Sciatic nerve (tissue), 2 donors: ENCODE results near the gene LRR1. TPM values are rescaled to one million over a fixed set of nuclear protein-coding genes. Genes with fewer than 3 reads are reported as not detected.

Experiments
- ATAC-seq: fragments of 200-7000 bp; cut with Tn5 transposase; one replicate; pipeline ENCODE4 v1.9.1; 2020; ENCODE audit warnings: mild to moderate bottlenecking, moderate library complexity
- DNase-seq: peaks from one replicate; pipeline ENCODE4 v3.0.0-alpha.2; 2020; ENCODE audit warnings: low spot score
- intact Hi-C: fragments of 100-400 bp; cut with DNase I; formaldehyde crosslinking; loops from one replicate; pipeline ENCODE4 v1.14.2; 2022
- total RNA-seq: library from RNA; stranded (reverse); fragmentation: NEBNext Ultra II Directional; extraction: Animal tissue kit (Norgen Biotek cat#: 25700); gene quantifications from one replicate; pipeline ENCODE4 v1.2.1, GENCODE V29; 2021
- donor health status: DM: no; HTN: no; CAD: no.
- donor health status: DM: no; HTN: no; CAD: no.

LRR1 gene, protein sequence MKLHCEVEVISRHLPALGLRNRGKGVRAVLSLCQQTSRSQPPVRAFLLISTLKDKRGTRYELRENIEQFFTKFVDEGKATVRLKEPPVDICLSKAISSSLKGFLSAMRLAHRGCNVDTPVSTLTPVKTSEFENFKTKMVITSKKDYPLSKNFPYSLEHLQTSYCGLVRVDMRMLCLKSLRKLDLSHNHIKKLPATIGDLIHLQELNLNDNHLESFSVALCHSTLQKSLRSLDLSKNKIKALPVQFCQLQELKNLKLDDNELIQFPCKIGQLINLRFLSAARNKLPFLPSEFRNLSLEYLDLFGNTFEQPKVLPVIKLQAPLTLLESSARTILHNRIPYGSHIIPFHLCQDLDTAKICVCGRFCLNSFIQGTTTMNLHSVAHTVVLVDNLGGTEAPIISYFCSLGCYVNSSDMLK
- 8.3 TPM for total RNA-seq

DNA sequence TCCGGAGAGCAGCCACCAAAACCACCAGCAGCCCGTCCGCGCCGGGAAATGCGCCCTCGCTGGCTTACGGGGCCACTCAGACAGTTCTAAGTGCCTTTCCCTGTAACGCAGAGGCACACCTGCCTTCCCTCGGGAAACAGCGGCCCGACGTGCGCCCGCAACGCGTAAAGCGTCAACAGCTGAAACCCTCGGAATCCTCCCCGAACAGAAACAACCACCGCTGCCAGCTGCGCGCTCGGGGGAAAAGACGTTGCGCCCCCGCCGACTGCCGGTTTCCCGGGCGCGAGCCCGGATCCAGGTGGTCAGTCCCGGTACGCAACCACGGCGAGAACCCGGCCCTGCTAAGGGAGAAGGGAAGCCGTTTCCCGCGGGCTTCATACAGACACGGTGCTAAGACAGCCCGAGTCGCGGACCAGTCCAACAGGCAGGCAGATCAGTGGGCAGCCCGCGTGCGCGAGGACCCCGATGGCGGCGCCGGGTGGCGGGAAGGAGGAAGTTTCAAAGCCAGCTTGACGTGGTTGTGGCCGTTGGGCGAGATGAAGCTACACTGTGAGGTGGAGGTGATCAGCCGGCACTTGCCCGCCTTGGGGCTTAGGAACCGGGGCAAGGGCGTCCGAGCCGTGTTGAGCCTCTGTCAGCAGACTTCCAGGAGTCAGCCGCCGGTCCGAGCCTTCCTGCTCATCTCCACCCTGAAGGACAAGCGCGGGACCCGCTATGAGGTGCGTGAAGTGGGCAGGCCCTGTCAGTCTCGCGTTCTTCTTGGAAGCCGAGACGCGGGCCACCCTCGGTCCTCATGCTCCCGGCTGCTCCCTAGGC, at the start of gene LRR1:
Gene LRR1, plus strand, starts transcription at position 456 of the 816 bp plus-strand sequence. Its CDS starts 81 bp downstream, at position 537.
- DNase-seq (peak; percentile 91), ATAC-seq (peak; percentile 93)
- intact Hi-C loops = no loop called here

DNA sequence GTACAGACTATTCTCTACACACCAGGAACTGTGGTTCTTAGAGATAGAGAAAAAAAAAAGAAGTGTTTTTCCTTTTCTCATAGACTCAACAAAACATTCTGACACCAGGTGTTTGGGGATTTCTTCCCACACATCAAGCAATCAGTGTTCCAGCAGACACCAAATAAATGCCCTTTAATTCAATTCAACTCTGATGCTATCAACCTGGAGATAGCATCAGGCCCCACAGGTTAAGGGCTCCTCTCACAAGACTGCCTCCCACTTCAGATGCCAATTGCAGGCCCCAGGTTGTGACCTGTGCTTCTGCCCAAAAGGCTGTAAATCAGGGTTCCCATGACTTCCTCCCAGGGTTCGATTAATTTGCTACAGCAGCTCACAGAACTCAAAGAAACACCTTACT, 49.3 kb upstream of the LRR1 start:
- intact Hi-C loops = no loop called here
- ATAC-seq (no peak), DNase-seq (no peak)

DNA sequence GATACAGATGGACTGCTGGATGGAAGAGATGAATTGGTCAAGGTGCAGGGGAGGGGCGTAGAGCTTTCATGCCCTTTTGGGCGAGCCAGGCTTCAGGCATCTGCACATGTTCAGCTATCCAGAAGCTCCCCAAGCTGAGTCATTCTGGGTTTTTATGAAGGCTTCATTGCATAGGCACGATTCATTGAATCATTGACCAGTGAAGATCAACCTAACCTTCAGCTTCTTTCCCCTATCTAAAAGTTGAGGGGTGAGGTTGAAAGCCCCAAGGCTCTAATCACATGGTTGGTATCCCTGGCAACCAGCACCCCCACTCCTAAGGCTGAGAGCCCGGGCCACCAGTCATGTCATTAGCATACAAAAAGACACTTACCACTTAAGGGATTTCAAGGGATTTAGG, 48.9 kb upstream of the LRR1 start:
- DNase-seq (no peak), ATAC-seq (no peak)
- intact Hi-C loops = no loop called here

DNA sequence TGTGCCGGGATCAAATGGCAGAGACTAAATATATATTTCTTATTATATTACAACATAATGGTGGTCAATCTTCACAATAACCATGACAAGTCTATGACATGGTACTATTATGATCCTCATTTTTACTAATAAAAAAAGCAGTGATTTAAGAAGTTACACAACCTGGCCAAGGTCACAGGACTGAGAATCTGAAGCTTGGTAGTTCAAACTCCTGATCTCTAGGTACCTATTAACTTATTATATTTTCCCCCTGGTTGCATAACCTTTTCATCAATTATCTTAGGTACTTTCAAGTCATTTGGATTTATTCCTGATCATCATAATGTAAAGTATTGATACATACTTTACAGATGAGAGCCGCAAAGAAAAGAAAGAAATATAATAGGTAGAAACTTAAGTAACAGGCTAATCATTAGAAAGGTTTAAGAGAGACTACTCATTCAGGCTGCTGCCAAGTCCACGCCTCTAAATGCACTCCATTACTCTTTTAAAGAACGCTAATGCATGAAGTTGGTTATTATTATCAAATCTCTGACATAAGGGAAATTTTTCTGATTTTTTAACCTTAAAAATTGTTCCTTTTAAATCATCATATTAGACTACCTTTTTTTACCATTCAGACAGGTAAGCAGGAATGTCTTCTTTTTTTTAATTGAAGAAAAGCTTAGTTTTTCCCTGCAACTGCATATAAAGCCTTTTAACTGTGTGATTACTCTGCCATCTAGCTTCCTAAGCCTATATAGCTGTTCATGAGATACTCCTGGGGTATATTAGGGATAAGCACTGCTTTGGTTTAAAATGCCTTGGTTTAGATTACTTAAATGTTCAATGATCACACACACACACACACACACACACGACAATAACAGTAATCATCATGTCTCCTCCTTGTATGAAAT, 48.2 kb upstream of the LRR1 start:
- intact Hi-C loops = no loop called here
- ATAC-seq = no peak
- DNase-seq = no peak

DNA sequence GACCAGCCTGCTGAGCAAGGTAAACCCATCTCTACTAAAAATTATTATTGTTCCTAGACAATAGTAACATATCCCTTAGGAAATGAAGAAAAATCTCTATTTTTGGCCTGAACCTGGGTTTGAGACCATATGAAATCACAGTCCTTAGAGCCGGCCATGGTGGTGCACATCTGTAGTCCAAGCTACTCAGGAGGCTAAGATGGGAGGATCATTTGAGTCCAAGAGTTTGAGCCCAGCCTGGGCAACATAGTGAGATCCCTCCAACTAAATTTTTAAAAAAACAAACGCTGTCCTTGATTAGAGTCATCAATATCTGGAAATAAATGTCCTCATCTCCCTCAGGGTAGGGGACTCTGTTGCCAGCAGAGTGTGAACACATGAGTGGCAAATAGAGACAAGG, 47.2 kb upstream of the LRR1 start:
- intact Hi-C loops = no loop called here
- ATAC-seq = no peak
- DNase-seq = no peak

DNA sequence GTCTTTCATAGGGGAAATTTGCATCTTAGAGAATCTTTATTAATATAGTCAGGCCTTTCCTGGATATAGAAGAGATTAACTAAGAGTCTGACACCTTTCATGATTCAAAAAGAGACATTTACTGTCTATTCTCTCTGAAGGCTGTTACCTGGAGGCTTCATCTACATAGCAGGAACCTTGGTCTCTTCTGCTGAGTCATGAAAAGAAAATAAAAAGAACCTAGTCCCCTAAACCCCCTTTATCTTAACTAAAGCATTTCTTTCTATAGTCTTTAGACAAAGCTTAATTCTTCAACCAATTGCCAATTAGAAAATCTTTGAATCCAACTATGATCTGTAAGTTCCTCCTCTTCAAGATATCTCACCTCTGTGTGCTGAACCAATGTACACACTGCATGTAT, 45.6 kb upstream of the LRR1 start:
- intact Hi-C loops = no loop called here
- no peak for ATAC-seq
- DNase-seq = no peak

DNA sequence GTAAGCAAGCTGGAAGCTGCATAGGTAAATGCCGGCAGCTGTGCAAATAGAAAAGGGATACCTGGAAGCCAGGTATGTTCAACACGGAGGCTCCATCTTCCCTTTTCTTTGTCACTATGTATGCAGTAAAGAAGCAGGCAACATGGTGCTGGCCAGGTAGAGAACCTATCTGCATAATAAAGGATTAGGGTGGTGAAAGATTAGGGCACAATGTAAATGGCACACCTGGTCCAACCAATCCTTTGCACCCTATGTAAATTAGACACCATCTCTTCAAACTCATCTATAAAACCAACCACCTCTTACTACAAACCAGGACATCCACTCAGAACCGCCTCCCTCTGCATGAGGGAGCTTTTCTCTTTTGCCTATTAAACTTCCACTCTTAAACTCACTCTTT, 44.8 kb upstream of the LRR1 start:
- ATAC-seq = no peak
- intact Hi-C loops = no loop called here
- no peak for DNase-seq

DNA sequence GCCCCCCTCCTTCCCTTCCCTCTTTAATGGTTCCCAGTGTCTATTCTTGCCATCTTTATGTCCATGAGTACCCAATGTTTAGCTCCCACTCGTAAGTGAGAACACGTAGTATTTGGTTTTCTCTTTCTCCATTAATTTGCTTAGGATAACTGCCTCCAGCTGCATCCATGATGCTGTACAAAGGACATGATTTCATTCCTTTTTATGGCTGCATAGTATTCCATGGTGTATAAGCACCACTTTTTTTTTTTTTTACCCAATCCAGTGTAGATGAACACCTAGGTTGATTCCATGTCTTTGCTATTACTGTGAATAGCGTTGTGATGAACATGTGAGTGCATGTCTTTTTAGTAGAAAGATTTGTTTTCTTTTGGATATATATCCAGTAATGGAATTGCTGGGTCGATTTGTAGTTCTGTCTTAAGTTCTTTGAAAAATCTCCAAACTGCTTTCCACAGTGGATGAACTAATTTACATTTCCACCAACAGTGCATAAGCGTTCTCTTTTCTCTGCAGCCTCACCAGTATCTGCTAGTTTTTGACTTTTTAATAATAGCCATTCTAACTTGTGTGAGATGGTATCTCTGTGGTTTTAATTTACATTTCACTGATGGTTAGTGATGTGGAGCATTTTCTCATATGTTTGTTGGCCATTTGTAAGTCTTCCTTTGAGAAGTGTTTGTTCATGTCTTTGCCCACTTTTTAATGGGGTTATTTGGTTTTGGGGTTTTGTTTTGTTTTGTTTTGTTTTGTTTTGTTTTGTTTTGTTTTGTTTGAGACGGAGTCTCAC, 38.6 kb upstream of the LRR1 start:
- intact Hi-C loops = no loop called here
- ATAC-seq = no peak
- no peak for DNase-seq

DNA sequence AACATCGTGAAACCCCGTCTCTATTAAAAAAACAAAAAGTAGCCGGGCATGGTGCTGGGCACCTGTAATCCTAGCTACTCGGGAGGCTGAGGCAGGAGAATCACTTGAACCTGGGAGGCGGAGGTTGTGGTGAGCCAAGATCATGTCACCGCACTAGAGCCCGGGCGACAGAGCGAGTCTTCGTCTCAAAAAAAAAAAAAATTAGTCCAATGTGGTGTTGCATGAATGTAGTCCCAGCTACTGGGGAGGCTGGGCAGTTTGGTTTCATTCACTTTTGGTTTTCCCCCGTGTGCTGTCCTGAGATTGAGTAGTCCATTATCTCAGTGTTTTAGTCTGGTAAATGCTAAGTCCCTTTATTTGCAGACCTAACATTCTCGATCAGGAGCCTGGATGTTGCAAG, 32.0 kb upstream of the LRR1 start:
- DNase-seq (no peak), ATAC-seq (no peak)
- intact Hi-C loops = no loop called here

DNA sequence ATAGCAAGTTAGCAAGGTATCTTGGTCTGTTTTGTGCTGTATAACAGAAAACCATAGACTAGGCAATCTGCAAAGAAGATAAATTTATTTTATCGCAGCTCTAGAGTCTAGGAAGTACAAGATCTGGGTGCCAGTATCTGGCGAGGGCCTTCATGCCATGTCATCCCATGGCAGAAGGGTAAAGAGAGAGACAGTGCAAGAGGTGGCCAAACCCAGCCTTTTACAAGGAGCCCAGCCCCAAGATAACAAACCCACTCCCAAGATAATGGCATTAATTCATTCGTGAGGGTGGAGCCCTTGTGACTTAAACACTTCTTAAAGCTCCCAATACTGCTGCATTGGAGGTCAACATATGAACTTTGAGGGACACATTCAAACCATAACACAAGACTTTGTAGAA, 29.5 kb upstream of the LRR1 start:
- intact Hi-C loops = no loop called here
- no peak for DNase-seq
- ATAC-seq = no peak

DNA sequence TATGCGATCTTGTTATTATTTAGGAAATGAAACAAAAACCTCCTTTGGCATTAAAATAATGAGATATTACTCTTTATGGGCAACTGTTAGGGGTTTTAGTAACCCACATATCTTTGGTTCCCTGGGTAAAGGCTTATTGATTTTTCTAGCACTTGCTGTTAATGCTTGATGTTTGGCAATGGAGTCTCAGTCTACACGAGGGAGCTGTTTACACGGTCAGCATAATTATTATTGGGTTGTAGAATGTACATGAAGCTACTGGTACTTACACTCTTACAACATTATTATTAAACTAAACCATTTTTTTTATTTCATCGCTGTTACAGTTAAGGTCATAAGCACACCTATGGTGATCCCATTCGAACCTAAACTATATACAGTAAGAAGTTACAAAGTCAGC, 24.7 kb upstream of the LRR1 start:
- intact Hi-C loops = no loop called here
- no peak for ATAC-seq
- no peak for DNase-seq

DNA sequence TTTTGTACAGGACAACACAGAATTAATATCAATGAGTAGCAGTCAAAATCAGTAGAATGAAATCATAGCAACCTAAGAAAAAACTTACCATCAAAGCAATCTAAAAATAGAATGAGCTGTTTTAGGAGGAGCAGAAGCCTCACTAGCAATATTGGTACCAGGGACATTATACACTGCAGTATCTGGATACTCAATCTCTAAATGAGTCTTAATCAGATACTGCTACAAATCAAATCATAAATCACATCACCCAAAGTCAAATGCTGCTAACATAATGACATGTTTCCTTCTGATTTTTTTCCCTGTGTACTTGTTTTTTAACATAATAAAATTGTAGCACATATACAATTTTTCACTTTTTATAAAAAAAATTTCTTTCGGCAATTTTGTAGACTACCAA, 20.6 kb upstream of the LRR1 start:
- DNase-seq (no peak), ATAC-seq (no peak)
- intact Hi-C loops = no loop called here

DNA sequence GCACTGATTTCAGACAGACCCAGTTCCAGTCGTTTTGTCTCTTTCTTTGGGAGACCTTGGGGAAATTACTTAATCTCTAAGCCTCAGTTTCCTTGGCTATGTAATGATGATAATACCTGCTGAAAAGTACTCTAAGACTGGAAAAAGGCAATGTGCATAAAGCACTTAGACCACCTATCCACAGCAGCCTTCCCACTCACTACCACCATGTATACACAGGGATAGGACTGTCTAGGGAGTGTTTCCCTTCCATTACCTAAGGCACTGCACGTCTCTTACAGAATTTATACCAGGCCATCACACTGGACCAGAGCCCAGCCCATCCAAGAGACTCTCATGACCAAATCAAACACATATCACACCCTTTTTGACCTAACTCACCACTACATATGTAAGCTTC, 18.9 kb upstream of the LRR1 start:
- no peak for ATAC-seq
- intact Hi-C loops = no loop called here
- no peak for DNase-seq

DNA sequence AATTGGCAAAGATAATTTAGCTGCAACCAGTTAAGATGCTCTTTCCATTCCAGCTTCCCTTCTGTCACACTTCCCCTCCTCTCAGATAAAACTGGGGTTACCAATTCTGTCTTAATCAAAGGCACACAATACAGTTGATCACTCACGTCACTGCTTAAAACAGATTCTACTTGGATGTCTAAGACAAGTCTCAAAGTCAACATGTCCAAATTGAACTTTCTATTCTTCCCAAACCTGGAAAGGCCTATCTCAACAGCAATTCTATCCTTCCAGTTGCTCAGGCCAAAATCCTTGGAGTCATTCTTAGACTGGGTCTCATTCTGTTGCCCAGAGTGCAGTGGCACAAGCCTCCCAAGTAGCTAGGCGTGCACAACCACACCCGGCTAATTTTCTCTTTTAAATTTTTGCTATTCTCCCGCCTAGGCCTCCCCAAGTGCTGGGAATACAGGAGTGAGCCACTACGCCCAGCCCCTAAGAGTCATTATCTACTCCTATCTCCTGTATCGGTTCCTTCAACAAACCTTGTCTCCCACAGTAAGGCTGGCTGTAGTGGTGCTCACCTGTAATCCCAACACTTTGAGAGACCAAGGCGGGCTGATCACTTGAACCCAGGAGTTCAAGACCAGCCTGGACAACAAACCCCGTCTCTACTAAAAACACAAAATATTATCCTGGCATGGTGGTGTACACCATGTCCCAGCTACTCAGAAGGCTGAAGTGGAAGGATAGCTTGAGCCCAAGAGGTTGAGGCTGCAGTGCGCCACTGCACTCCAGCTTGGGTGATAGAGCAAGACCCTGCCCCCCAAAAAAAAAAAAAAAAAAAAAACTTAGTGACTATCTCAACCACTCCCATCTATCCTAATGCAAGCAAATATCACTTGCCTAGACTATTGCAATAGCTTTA, 17.3 kb upstream of the LRR1 start:
- DNase-seq = no peak
- ATAC-seq = no peak
- intact Hi-C loops = no loop called here

DNA sequence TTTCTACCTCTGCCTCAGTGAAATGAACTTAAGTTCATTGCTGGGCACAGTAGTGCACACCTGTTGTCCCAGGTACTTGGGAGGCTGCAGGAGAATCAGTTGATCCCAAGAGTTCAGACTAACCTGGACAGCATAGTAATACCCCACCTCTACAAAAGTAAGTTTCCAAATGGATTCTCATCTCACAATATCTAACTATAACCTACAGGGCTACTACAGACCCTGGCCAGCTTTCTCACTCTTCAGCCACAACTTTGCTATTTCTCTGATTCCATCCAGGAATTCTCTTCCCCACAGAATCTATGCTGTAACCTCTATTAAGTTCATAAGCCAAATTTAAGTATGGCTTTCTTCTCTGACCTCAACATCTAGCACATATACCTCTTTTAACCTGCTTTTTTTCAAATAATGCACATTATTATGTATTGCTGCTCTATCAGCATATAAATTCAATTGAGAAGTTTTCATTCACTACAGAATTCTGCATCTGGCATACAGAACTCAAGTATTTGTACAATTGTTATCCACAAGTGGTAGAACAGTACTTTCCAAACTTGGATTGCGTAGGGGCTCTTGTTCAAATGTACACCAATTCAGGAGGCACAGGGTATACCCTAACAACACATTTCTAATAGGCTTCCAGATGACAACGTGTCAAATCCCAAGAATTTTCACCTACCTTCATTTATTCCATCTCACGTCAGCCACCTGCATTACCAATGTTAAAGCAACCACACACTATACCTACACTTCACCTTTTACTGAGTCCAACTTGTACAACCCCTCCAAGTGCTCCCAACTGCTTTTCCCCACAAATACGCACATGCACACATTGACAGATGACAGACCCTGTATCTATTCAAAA, 16.4 kb upstream of the LRR1 start:
- no peak for DNase-seq
- no peak for ATAC-seq
- intact Hi-C loops = no loop called here

DNA sequence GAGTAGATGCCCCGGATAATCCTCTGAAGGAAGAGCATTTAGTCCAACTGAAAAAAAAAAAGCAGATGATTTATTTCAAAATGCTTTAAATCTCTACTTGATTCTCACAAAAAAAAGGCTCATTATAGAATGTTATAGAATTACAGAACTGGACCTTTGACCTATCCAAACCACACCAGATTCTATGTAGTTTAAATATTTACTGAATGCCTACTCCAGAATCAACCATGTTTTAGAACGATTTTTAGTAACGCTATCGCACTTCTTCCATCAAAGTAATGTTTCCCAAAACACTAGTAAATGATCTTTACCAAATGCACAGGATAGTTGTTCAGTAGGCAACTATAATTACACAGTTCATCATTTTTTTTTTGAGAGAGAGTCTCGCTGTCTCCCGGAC, 15.1 kb upstream of the LRR1 start:
- DNase-seq (no peak), ATAC-seq (no peak)
- intact Hi-C loops = no loop called here

DNA sequence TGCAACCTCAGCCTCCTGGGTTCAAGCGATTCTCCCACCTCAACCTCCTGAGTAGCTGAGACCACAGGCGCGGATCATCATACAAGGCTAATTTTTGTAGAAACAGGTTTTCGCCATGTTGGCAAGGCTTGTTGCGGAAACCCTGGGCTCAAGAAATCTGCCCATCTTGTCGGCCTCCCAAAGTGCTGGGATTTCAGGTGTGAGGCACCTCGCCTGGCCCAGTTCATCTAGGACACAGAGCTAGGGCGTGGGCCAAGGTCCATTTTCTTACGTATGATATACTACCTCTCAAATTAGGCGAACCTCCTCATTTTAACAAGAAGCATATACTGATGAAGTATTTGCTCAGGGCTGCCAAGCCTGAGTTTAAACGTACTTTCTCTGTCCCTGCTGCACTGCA, 14.7 kb upstream of the LRR1 start:
- no peak for ATAC-seq
- no peak for DNase-seq
- intact Hi-C loops = no loop called here
